Measurements from ENCODE around the gene NEK5.
"Not testable (repeated sequence)": the region's sequence is repeated elsewhere in the genome, so short reads cannot be mapped to it uniquely, and the experiment has no call there.

The NEK5 gene, protein sequence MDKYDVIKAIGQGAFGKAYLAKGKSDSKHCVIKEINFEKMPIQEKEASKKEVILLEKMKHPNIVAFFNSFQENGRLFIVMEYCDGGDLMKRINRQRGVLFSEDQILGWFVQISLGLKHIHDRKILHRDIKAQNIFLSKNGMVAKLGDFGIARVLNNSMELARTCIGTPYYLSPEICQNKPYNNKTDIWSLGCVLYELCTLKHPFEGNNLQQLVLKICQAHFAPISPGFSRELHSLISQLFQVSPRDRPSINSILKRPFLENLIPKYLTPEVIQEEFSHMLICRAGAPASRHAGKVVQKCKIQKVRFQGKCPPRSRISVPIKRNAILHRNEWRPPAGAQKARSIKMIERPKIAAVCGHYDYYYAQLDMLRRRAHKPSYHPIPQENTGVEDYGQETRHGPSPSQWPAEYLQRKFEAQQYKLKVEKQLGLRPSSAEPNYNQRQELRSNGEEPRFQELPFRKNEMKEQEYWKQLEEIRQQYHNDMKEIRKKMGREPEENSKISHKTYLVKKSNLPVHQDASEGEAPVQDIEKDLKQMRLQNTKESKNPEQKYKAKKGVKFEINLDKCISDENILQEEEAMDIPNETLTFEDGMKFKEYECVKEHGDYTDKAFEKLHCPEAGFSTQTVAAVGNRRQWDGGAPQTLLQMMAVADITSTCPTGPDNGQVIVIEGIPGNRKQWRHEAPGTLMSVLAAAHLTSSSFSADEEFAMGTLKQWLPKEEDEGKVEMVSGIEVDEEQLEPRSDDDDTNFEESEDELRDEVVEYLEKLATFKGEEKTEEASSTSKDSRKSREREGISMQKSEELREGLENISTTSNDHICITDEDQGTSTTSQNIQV

DNA sequence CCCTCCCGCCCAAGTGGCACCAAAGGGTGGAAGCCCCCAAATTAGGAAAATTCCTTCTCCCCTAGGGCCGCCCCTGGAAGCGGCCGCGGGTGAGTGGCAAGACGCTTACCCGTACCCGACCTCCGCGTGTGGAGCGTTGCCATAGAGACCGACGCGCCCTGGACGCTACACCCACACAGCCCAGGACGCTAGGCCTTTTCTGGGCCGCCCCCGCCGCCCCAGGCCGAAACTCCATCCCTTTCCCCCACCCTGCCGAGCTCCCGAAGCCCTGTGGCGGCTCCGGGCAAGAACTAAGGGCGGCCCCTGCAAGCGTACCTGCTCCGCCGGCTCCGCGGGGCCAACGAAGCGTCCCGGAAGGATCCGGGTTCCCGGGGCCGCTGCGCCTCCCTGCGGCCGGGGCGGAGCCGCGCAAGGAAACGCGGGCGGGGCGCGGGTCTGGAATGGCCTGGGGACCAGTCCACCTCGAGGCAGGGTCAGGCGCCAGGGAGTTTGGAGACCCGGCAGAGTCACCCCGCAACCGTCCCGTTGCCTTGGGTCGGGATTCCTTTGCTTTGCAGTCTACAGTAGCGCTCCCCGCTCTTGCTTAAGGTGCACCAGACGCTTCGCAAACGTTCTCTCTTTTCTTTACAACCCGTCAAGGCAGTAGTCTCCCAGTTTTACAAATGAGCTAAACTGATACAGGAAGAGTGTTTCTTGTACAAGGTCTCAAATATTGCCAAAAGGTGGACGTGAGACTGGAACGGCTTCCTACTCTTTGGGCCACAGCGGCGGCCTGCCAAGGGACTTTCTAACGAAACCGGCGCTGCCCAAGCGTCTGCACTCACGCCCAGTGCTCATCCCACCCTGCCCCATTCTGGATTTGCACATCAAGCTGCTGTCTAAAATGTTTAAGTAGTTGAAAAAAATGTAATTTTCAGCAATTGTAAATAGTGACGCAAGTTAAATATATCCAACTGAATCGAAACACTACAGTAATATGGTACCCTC, at the start of gene NEK5:
Gene NEK5 (minus strand): TSS at position 360 of the 987 bp plus-strand sequence. CDS start 1,591 bp downstream, outside the sequence.
- Mint-ChIP-seq H3K9me3 (ENCODE audit: low read depth) (no peaks in the 10 kb centered on the region), H3K27ac (no peak within 1 kb of the TSS), H3K4me3 (peak within 1 kb of the TSS; percentile 85), H3K27me3 (peaks cover 16% of the 10 kb centered on the region), H3K36me3 (no peaks in the 10 kb centered on the region), H3K4me1 (ENCODE audit: low read depth) (peaks cover 14% of the 10 kb centered on the region)

DNA sequence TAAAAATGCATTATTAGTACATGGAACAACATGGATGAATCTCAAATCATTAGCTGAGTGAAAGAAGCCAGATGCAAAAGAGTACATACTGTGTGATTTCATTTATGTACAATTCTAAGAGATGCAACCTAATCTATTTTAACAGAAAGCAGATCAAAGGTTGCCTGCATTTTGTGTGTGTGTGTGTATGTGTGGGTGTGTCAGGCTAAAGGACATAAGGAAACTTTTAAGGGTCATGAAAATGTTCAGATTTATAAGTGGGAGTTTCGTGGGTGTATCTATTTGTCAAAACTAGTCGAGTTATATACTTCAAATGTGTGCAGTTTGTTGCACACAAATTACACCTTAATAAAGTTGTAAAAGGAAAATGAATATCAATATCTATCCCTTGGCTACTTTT, 48.4 kb upstream of the NEK5 start:
- no peak overlapping the region for H3K27ac Mint-ChIP-seq
- H3K36me3 Mint-ChIP-seq: peaks cover 2% of the 10 kb centered on the region
- H3K27me3 Mint-ChIP-seq: no peaks in the 10 kb centered on the region
- H3K9me3 Mint-ChIP-seq (ENCODE audit: low read depth): no peaks in the 10 kb centered on the region
- H3K4me3 Mint-ChIP-seq: no peak overlapping the region
- H3K4me1 Mint-ChIP-seq (ENCODE audit: low read depth): peaks cover 5% of the 10 kb centered on the region

DNA sequence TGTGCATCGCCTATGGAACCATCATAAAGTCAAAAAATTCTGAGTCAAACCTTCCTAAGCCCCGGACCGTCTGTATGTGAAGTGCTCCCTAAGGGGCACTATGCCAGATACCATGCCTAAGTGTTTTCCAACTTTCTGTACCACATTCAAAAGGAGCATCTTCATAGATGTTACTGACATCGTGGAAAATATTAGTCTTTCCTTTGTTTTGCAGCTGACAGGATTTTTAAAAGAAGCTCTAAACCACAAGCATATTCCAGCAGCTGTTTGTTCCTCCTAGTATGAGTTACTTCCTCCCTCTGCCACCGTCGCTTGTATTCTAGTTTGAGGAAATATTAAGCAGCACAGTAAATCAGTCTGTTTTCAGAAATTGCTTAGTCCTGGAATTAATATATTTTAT, 45.1 kb upstream of the NEK5 start:
- H3K27ac Mint-ChIP-seq; H3K9me3 Mint-ChIP-seq (ENCODE audit: low read depth); H3K4me3 Mint-ChIP-seq; H3K27me3 Mint-ChIP-seq; H3K4me1 Mint-ChIP-seq (ENCODE audit: low read depth); H3K36me3 Mint-ChIP-seq: not testable (repeated sequence)

DNA sequence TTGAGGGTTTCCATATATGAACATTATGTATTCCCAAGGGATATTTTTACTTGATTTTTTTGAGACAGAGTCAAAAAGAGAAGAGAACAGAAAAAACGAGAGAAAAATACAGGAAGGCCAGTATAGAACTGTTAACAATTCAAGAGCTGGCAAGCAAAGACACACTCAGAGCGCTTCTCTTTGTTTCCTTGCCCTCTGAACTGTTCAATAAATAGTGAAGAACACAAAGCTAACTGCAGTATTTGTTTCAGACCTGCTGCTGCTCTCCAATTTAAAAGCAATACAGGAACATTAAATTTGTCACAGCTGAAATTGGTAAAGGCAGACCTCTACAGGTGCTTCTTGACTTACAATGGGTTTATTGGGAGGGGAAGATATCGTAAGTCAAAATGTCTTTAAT, 44.5 kb upstream of the NEK5 start:
- H3K27me3 Mint-ChIP-seq: no peaks in the 10 kb centered on the region
- H3K9me3 Mint-ChIP-seq (ENCODE audit: low read depth): no peaks in the 10 kb centered on the region
- H3K27ac Mint-ChIP-seq: no peak overlapping the region
- peaks cover 3% of the 10 kb centered on the region for H3K4me1 Mint-ChIP-seq (ENCODE audit: low read depth)
- peaks cover 4% of the 10 kb centered on the region for H3K36me3 Mint-ChIP-seq
- no peak overlapping the region for H3K4me3 Mint-ChIP-seq

DNA sequence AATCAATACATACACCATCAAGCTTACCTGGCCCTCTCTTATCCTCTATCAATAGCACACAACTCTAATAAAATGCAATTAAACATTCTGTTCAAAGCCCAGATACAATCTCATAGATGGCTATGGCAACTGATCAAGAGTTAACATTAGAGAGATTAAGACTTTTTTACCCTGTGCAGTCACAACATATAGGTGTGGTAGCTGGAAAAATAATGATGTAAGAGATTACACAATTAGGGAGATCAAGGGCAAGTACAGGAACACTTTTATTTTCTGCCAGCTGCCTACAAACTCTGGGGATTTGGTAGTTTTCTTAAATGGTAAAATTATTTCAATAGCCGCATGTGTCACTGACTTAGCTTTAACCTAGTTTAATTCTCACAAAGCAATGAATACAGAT, 42.8 kb upstream of the NEK5 start:
- not testable (repeated sequence) for H3K27me3 Mint-ChIP-seq; H3K36me3 Mint-ChIP-seq; H3K4me1 Mint-ChIP-seq (ENCODE audit: low read depth); H3K4me3 Mint-ChIP-seq; H3K9me3 Mint-ChIP-seq (ENCODE audit: low read depth)
- H3K27ac Mint-ChIP-seq: peak overlapping the region; percentile 4

DNA sequence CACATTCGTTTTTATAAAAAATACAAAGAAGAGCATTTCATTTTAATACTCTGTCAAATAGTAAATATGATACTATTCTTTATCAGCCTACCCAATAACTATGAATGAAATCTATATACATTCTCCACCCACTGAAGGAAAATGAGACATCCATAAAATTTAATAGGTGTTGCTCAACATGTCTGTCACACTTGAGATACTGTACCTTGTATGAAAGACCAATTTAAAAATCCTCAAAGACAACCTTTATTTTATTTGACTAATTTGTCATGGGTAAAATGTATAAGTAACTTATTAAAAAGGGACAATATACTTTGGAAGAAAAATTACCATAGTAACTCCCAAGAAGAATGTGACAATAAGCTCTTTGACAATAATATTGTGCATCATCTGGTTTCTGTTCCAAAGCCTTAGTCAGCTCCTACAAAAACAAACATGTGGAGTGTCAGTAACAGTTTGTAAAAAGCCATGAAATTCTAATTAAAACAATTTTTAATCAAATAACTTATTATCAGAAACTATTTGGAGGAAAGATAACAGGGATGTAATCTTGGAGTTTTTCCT, 42.0 kb upstream of the NEK5 start:
- H3K36me3 Mint-ChIP-seq; H3K9me3 Mint-ChIP-seq (ENCODE audit: low read depth); H3K4me1 Mint-ChIP-seq (ENCODE audit: low read depth); H3K4me3 Mint-ChIP-seq; H3K27ac Mint-ChIP-seq; H3K27me3 Mint-ChIP-seq: not testable (repeated sequence)

DNA sequence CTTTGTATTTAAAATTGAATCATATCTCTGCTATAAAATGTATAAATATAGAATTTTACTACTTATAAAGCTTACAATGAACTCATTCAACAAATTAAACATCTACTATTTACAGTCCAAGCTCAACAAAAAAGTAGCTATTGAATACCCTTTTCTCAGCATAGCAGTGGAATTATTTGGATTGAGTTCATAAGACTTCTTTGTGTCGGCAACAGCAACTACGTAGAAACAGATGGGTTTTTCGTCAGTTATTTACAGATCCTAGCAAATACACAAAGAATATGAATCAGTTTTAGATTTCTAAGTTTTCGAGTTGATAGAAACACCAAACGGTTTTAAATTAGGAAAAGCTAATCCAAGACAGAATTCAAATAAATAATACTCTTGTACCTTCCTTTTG, 41.0 kb upstream of the NEK5 start:
- H3K27me3 Mint-ChIP-seq: no peaks in the 10 kb centered on the region
- peaks cover 2% of the 10 kb centered on the region for H3K36me3 Mint-ChIP-seq
- no peaks in the 10 kb centered on the region for H3K9me3 Mint-ChIP-seq (ENCODE audit: low read depth)
- H3K27ac Mint-ChIP-seq: no peak overlapping the region
- no peak overlapping the region for H3K4me3 Mint-ChIP-seq
- H3K4me1 Mint-ChIP-seq (ENCODE audit: low read depth): peaks cover 3% of the 10 kb centered on the region

DNA sequence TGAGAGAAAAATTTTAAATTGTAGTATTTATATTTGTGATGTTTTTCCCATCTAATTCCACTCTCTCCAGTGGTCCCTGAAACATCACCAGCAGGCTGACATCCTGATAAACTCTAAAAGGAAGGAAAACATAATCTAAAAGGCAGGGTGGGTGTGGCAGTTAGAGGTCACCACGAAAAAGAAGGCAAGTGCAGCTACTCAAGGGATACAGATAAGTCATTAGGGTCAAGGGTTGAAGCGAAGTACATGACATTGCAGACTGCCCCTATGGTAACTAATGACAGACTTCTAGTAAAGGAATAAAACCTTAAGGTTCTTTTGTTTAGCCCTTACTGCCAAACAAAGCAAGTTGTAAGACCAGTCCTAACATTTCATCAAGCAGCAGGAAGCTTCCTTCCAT, 36.5 kb upstream of the NEK5 start:
- Mint-ChIP-seq H3K4me3 (no peak overlapping the region), H3K36me3 (peaks cover 2% of the 10 kb centered on the region), H3K4me1 (ENCODE audit: low read depth) (peaks cover 9% of the 10 kb centered on the region), H3K9me3 (ENCODE audit: low read depth) (no peaks in the 10 kb centered on the region), H3K27me3 (no peaks in the 10 kb centered on the region), H3K27ac (no peak overlapping the region)

DNA sequence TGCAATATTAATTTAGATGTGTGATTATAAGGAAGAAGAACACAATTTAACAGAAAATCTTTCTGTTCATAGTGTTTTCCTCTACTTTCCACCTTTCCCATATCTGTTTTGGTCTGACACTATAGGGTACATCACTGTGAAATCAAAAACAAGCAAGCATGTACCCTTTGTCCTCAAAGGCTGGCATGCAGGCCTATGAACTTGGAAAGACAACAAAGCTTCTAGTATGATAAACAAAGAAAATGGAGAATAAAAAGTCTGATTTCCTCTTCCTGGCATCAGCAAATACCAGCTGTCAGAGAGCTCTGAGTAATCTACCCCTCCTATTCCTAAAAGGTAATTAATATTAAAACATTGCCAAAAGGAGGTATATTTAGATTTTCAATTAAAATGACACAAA, 36.1 kb upstream of the NEK5 start:
- Mint-ChIP-seq H3K9me3 (ENCODE audit: low read depth) (no peaks in the 10 kb centered on the region), H3K4me1 (ENCODE audit: low read depth) (peaks cover 11% of the 10 kb centered on the region), H3K27ac (no peak overlapping the region), H3K36me3 (peaks cover 2% of the 10 kb centered on the region), H3K4me3 (no peak overlapping the region), H3K27me3 (no peaks in the 10 kb centered on the region)

DNA sequence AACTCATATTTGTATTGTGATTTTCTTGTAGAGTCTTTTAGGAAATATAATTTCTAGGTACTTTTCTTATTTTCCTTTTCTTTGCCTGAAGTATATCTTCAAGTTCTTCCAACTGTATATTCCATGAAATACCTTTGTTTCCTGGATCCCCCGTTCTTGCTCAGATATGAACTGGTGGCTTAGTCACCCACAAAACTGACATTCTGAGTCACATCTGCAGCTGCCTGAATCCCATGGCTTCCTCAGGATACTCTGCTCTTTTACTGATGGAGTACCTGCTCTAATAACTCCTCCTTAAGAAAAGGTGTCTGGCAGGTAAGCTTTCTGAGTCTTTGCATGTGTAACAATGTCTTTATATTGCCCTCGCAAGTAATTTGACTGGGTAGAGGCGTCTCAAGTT, 35.0 kb upstream of the NEK5 start:
- H3K27ac Mint-ChIP-seq; H3K36me3 Mint-ChIP-seq; H3K27me3 Mint-ChIP-seq; H3K9me3 Mint-ChIP-seq (ENCODE audit: low read depth); H3K4me3 Mint-ChIP-seq: not testable (repeated sequence)
- H3K4me1 Mint-ChIP-seq (ENCODE audit: low read depth): peaks cover 16% of the 10 kb centered on the region

DNA sequence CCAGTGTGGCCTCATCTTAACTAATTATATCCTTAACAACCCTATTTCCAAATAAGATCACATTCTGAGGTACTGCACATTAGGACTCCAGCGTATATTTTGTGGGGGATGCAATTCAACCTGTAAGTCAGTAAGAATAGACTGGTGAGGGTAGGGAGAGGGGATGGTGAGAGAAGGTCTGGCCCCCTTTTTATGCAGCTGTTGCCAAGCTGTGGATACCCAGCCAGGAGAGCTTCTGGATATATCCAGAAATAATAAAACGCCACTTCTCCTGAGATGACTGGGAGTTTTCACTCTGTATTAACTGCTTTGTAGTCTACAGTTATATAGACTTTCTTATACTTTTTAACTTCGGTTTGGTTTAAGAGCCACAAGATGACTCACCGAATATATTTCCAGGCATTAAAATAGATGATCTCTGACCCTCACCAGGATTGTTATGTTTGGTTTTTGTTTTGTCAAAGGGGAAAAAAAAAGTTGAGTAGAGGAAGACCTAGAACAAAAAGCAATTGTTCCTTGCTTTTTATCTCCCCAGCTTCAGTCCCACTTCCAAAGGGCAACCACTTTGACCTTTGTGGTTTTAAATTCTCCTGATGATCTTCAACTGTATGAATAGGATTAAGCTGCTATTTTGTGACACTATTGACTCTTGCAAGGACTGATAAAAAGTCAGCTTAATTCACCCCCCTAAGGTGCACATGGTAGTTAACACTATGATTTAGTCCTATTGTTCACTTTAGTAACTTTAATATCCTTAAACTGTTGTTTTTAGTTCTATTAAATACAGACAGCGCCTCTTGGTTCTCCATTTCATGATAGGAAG, 33.6 kb upstream of the NEK5 start:
- H3K4me1 Mint-ChIP-seq (ENCODE audit: low read depth): peaks cover 22% of the 10 kb centered on the region
- H3K27me3 Mint-ChIP-seq: peaks cover 4% of the 10 kb centered on the region
- H3K4me3 Mint-ChIP-seq: no peak overlapping the region
- H3K36me3 Mint-ChIP-seq: peaks cover 2% of the 10 kb centered on the region
- no peak overlapping the region for H3K27ac Mint-ChIP-seq
- H3K9me3 Mint-ChIP-seq (ENCODE audit: low read depth): no peaks in the 10 kb centered on the region

DNA sequence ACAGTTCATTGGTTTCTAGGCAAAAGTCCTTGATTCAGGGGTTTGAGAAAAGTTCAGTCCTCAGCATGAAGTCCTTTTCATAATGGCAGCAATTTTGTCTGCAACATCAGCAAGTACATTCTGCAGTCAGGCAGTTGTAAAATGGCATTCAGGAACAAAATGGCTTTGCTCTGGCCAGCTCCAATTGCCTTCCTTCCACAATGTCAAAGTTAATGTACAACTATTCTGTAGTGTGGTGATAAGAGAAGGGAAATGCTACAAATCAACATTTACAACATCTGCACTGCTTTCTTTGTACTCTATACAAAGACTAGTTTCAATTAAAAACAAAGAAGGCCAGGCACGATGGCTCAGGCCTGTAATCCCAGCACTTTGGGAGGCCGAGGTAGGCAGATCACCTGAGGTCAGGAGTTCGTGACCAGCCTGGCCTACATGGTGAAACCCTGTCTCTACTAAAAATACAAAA, 32.3 kb upstream of the NEK5 start:
- no peaks in the 10 kb centered on the region for H3K9me3 Mint-ChIP-seq (ENCODE audit: low read depth)
- H3K4me3 Mint-ChIP-seq: no peak overlapping the region
- H3K4me1 Mint-ChIP-seq (ENCODE audit: low read depth): peaks cover 24% of the 10 kb centered on the region
- peaks cover 4% of the 10 kb centered on the region for H3K27me3 Mint-ChIP-seq
- H3K27ac Mint-ChIP-seq: no peak overlapping the region
- H3K36me3 Mint-ChIP-seq: peaks cover 2% of the 10 kb centered on the region

DNA sequence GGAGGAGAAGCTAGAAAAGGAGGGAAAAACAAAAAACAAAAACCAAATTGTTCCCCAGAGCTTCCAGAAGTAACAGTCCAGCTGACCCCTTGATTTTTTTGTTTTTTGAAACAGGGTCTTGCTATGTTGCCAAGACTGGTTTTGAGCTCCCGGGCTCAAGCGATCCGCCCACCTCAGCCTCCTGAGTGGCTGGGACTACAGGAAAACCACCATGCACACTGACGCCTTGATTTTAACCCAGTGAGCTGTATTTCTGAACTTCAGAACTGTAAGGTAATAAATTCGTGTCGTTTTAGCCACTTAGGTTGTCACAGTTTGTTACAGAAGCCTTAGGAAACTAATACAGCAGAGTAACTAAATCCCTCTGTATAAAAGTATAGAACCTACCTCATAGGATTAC, 31.6 kb upstream of the NEK5 start:
- Mint-ChIP-seq H3K36me3 (peaks cover 2% of the 10 kb centered on the region), H3K27ac (no peak overlapping the region), H3K4me3 (peak overlapping the region; percentile 10), H3K9me3 (ENCODE audit: low read depth) (no peaks in the 10 kb centered on the region), H3K4me1 (ENCODE audit: low read depth) (peaks cover 24% of the 10 kb centered on the region), H3K27me3 (peaks cover 4% of the 10 kb centered on the region)

DNA sequence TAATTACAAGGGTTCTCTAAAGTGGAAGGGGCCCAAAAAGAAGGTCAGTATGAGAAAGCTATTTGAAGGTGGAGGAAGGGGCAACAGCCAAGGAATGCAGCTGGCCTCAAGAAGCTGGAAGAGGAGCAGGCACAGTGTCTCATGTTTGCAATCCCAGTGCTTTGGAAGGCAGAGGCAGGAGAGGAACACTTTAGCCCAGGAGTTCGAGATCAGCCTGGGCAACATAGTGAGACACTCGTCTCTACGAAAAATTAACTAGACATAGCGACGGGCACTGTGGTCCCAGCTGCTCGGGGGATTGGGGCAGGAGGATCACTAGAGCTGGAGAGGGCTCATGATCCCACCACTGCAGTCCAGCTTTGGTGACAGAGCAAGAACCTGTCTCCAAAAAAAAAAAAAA, 31.2 kb upstream of the NEK5 start:
- Mint-ChIP-seq H3K4me3 (peak overlapping the region; percentile 89), H3K27me3 (peaks cover 4% of the 10 kb centered on the region), H3K4me1 (ENCODE audit: low read depth) (peaks cover 24% of the 10 kb centered on the region), H3K36me3 (peaks cover 2% of the 10 kb centered on the region), H3K27ac (peak overlapping the region; percentile 24), H3K9me3 (ENCODE audit: low read depth) (no peaks in the 10 kb centered on the region)

Data from activated naive CD8-positive, alpha-beta T cell (primary cell).